ENCODE data around the gene LETM1. TPM values are rescaled to one million over a fixed set of nuclear protein-coding genes. Genes with fewer than 3 reads are reported as not detected.
A peak's percentile ranks its signal among the peaks of the same experiment; 100 is the strongest.

LETM1 gene
- total and polyA plus RNA-seq, 2 donors from 2014 or later: 20.0 to 46.4 TPM

DNA sequence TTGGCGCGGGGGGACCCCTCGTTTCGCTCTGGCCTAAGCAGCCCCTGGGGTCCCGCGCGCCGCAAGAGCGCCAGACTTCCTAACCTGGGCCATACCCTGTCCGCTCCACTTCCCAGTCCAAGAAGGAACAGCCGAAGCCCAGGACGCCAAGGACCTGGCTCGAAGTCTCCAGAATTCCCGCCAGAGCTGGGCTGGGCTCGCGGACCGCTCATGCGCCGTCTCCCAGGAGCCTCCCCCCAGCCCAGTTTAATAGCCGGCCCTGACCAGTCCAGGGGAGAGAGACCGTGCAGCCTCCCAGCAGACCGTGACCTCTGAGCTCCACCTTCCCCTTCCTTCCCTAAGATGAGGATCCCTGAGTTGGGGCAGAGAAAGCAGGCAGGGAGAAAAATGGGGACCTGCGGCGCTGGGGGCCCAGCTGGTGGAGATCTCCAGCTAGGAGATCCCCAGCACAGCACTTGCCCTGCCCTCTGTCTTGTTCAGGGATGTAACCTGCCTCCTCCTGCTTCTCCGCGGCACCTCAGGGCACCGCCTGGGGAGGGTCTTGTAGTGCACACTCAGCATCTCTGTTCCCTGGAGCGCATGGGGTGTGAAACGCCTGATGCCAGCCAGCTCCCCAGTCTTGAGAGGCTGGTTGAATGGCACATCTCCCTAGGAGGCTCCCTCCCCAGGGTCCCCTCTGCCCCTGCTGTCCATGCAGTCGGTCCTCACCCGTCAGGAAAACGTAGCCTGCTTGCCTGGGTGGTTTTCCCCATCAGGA is 1.2 kb upstream of the LETM1 start:
- H3K4me3 ChIP-seq (ENCODE audit: low read length in 3 of 3): peak overlapping the region; percentile 66 to 74 (median 69)
- no peaks in the 10 kb centered on the region for H3K9me3 ChIP-seq (ENCODE audit: control insufficient read depth in 2 of 3, insufficient read depth in 1 of 3, low read length in 3 of 3)
- peak overlapping the region in 2 of 3 donors; percentile 71 to 80 for H3K9ac ChIP-seq (ENCODE audit: low read length in 3 of 3)
- peaks cover 0 to 28% (median under 1%) of the 10 kb centered on the region in 3 donors for H3K4me1 ChIP-seq (ENCODE audit: control insufficient read depth in 2 of 3, insufficient read depth in 2 of 3, low read depth in 1 of 3, low read length in 3 of 3)
- TF ChIP-seq, protein P1, sequence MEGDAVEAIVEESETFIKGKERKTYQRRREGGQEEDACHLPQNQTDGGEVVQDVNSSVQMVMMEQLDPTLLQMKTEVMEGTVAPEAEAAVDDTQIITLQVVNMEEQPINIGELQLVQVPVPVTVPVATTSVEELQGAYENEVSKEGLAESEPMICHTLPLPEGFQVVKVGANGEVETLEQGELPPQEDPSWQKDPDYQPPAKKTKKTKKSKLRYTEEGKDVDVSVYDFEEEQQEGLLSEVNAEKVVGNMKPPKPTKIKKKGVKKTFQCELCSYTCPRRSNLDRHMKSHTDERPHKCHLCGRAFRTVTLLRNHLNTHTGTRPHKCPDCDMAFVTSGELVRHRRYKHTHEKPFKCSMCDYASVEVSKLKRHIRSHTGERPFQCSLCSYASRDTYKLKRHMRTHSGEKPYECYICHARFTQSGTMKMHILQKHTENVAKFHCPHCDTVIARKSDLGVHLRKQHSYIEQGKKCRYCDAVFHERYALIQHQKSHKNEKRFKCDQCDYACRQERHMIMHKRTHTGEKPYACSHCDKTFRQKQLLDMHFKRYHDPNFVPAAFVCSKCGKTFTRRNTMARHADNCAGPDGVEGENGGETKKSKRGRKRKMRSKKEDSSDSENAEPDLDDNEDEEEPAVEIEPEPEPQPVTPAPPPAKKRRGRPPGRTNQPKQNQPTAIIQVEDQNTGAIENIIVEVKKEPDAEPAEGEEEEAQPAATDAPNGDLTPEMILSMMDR (IDR thresholded peaks at IDR 0.05; ENCODE audit: borderline replicate concordance, extremely low read depth, insufficient read depth): no peak
- intact Hi-C loops (cut with DNase I): no loop called here
- no peaks in the 10 kb centered on the region for H3K36me3 ChIP-seq (ENCODE audit: control insufficient read depth in 2 of 3, insufficient read depth in 3 of 3, low read length in 3 of 3)
- no peaks in the 10 kb centered on the region for H3K27me3 ChIP-seq (ENCODE audit: control insufficient read depth, insufficient read depth, low read length)
- DNase-seq (peak; percentile 69 to 90 (median 83)), FAIRE-seq (no peak)
- peak overlapping the region; percentile 76 to 80 for H3K27ac ChIP-seq (ENCODE audit: low read depth in 2 of 2, low read length in 2 of 2)

DNA sequence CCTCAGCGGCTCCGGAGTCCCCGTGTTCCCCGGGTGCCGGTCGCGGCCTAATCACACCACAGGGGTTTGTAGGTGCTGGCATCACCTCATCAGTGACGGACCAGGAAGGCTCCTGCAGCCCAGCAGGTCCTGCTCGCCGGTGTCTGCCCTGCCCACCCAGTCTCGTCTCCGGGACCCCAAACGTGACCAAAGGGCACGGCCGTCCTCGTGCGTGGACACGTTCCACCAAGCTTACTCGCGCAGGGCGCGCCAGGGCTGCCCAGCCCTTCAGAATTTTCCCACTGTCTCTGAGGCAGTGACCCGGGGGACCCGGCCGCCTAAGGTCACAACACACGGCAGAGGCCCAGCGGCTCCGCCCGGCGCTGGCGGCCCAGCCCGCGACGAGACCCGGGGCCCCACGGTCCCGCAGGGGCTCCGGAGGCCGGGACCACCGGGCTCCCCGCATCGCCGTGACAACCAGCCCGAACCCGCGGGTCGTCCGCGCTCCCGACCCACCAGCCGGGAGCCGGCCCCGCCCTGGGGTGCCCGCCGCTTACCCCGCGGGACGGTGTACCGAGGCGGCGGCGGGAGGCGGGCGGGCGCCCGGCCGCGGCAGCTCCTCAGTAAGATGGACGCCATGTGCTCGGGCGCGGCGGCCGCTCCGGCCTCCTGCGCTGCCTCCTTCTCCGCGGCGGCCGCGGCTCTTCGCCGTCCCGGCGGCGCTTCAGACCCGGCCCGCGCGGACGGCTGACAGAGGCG is 454 bp downstream of the LETM1 start:
- peak in 3 of 5 donors; percentile 29 to 87 (median 74) for DNase-seq
- H3K36me3 ChIP-seq (ENCODE audit: control insufficient read depth in 2 of 3, insufficient read depth in 3 of 3, low read length in 3 of 3): no peaks in the 10 kb centered on the region
- H3K9ac ChIP-seq (ENCODE audit: low read length in 3 of 3): peak overlapping the region in 2 of 3 donors; percentile 69 to 82
- TF ChIP-seq, protein P1 (IDR thresholded peaks at IDR 0.05; ENCODE audit: borderline replicate concordance, extremely low read depth, insufficient read depth): no peak
- H3K27me3 ChIP-seq (ENCODE audit: control insufficient read depth, insufficient read depth, low read length): no peaks in the 10 kb centered on the region
- peaks cover 0 to 40% (median 7%) of the 10 kb centered on the region in 3 donors for H3K4me1 ChIP-seq (ENCODE audit: control insufficient read depth in 2 of 3, insufficient read depth in 2 of 3, low read depth in 1 of 3, low read length in 3 of 3)
- peak overlapping the region; percentile 69 to 76 for H3K27ac ChIP-seq (ENCODE audit: low read depth in 2 of 2, low read length in 2 of 2)
- peak overlapping the region; percentile 58 to 80 (median 73) for H3K4me3 ChIP-seq (ENCODE audit: low read length in 3 of 3)
- intact Hi-C loops (cut with DNase I): no loop called here
- no peak for FAIRE-seq
- no peaks in the 10 kb centered on the region for H3K9me3 ChIP-seq (ENCODE audit: control insufficient read depth in 2 of 3, insufficient read depth in 1 of 3, low read length in 3 of 3)

DNA sequence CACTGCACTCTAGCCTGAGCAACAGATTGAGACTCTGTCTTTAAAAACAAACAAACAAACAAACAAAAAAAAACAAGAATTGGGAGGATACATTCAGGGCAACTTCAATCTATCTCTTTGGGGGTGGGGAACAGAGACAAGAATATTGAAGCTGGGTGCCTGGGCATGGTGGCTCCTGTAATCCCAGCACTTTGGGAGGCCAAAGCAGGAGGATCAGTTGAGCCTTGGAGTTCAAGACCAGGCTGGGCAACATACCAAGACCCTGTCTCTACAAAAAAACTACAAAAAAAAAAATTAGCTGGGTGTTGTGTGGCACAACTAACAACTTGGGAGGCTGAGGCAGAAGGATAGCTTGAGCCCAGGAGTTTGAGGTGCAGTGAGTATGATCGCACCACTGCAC is 1.2 kb downstream of the LETM1 start:
- Histone ChIP-seq H3K27me3 (ENCODE audit: control insufficient read depth, insufficient read depth, low read length) (no peaks in the 10 kb centered on the region), H3K27ac (ENCODE audit: low read depth in 2 of 2, low read length in 2 of 2) (no peak overlapping the region), H3K4me3 (ENCODE audit: low read length in 3 of 3) (peak overlapping the region; percentile 58 to 80 (median 73)), H3K4me1 (ENCODE audit: control insufficient read depth in 2 of 3, insufficient read depth in 2 of 3, low read depth in 1 of 3, low read length in 3 of 3) (peaks cover 0 to 42% (median 7%) of the 10 kb centered on the region in 3 donors), H3K36me3 (ENCODE audit: control insufficient read depth in 2 of 3, insufficient read depth in 3 of 3, low read length in 3 of 3) (no peaks in the 10 kb centered on the region), H3K9ac (ENCODE audit: low read length in 3 of 3) (peak overlapping the region in 1 of 3 donors; percentile 69), H3K9me3 (ENCODE audit: control insufficient read depth in 2 of 3, insufficient read depth in 1 of 3, low read length in 3 of 3) (no peaks in the 10 kb centered on the region)
- intact Hi-C loops (cut with DNase I): no loop called here
- no peak for DNase-seq
- TF ChIP-seq, protein P1 (IDR thresholded peaks at IDR 0.05; ENCODE audit: borderline replicate concordance, extremely low read depth, insufficient read depth): no peak
- no peak for FAIRE-seq

Measured in kidney (tissue), 14 donors.